ENCODE data around the gene RBM18. TPM values are rescaled to one million over a fixed set of nuclear protein-coding genes. Genes with fewer than 3 reads are reported as not detected.

RBM18 gene
- polyA plus RNA-seq, 3 donors: 30.7 to 33.1 (median 32.3) TPM

DNA sequence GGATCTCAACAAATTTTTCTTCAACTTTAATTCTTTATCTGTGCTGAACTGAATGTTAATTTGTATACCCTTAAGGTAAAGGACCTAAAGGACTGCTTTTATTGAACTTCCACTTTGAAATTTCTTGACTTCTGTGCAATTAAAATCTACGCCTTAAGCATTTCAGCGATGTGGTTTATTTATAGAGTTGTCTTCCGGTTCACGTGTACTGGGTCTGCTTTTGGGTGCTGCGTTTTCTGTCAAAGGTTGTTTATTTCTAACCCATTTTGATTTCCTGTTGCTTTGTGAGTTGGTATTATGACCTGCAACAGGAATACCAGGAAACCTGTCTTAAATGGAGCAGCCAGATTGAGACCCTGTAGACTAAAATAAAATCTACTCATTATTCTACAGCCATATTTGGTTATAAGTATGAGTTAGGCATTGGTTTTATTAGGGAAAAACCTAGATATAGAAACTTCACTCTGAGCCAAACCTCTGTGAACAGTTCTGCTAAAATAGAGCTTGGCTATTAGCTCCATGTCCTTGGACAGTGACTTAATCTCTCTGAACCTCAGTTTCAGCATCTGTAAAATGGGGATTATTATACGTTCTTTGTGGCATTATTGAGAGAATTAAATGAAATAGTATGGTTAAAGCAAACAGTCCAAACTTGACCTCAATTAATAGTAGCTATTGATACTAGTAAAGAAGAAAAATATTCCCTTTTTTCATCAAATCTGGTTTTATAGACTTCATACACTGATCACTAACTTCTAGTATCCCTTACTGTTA is 3.6 kb upstream of the RBM18 start:
- DNase-seq (ENCODE audit: extremely low read depth in 1 of 11, low read depth in 9 of 11, low spot score in 4 of 11): no peak

DNA sequence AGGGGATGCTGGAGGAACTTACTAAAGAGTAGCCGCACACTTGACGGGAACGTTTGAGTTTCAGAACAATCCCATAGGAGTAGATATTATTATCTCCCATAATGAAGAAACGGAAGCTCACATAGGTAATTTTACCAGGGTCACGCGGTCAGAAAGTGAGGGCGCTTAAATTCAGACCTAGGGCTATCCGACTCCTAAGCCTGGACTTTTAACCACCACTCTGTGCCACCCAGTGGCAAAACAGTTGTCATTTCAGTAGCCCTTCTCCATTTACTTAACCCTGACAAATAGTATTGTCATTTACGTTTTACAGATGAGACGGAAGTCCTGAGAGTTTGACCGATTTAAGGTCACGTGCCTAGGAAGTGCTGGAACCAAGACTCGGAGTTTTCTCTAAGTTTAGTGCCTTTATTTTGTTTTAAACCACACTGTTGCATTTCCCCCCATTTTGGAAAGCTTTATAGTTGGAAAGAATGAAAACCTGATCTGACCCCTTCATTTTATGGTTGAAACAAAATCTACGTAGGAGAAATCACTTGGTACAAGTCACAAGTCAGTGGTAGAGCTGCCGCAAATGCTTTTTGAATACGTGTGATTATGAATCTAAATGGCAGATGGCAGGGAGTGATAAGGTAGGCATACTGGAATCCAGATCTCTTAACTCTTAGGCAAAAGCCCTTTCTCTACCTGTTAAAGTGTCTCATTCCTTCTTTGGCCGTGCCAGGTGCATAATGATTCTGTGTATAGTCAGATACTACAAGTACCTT is 692 bp upstream of the RBM18 start:
- peak in 2 of 11 donors; percentile 17 to 24 for DNase-seq (ENCODE audit: extremely low read depth in 1 of 11, low read depth in 9 of 11, low spot score in 4 of 11)

DNA sequence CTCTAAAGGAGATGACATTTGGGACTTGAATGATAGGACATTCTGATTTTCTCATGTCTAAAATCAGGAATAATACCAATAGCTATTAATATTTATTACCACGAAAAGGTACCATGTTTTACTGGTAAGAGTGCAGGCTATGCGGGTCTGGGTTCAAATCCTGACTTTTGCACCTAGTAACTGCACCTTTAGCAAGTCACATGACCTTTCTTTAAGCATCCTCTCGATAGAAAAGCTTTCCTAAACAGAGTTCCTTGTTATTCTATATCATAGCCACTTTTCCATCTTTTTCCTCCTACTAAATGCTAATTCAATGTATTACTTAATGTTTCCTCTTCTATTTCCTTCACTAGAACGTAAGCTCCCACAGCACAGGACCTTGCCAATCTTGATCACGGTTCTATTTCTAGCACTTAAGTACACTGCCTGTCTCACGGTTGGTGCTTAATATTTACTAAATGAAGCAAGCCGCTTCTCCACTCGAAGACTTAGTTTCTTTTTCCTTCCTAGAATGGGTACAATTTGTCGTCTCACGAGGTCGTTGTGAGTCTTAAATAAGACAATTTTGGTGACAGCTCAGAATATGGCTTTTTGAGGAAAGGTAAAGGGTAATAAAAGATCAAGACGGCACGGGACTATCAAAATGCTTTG is 816 bp downstream of the RBM18 start:
- DNase-seq (ENCODE audit: extremely low read depth in 1 of 11, low read depth in 9 of 11, low spot score in 4 of 11): peak in 1 of 11 donors; percentile 3

DNA sequence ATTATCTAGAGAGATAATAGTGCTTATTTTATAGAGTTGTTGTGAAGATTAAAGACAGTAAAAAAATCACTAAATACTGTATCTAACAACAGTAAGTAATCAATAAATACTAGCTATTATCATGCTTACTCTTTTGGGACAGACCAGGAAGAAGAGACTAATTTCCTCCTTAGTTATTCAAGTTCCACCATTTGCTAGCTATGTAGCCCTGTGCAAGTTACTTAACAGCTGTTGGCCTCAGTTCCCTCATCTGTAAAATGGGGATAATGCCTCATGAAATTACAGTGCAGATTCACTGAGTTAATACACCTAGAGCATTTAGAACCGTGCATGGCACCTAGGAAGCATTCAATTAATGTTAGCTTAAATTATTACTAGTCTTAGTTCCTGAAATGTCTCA is 2.6 kb downstream of the RBM18 start:
- no peak for DNase-seq (ENCODE audit: extremely low read depth in 1 of 11, low read depth in 9 of 11, low spot score in 4 of 11)

DNA sequence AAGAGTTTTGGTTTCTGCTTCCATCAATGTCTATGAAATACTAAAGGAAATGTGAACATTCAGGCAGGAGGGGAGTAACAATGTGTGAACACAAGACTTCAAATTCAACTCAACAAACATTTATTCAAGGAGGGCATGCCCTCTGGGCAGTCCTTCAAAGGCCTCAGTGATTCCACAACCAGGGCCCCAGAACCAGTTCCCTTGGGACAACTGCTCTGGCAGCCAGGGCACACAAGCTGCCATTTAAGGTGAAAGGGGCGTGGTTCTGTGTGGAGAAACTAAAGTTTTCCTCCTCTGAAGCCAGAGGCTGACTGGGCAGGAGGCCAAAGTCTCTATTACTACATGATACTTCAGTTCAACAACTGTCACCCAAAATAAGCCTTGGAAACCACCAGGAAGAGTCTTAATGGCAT is 3.2 kb downstream of the RBM18 start:
- DNase-seq (ENCODE audit: extremely low read depth in 1 of 11, low read depth in 9 of 11, low spot score in 4 of 11): no peak

DNA sequence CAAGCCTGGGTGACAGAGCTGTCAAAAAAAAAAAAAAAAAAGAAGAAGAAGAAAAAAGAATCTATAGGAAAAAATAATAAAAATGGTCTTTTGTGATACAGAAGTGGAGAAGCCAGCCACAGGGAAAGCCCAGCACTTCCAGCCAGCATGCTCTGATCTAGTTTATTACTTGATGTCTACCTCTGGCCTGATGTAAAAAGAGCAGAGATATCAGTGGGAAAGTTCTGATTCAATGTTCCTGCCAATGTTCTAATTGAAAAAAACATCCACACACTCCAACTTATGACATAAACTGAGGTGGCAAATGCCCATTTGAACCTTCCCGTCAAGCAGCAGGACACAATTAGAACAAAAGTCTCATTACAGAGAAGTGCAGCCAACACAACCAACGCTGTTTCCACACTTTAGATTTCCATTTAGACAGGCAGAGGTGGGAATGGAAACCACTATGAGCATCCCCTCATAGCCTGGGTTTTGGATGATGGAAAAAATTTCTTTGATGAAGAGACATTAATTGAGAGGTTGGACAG is 5.7 kb downstream of the RBM18 start:
- no peak for DNase-seq (ENCODE audit: extremely low read depth in 1 of 11, low read depth in 9 of 11, low spot score in 4 of 11)

DNA sequence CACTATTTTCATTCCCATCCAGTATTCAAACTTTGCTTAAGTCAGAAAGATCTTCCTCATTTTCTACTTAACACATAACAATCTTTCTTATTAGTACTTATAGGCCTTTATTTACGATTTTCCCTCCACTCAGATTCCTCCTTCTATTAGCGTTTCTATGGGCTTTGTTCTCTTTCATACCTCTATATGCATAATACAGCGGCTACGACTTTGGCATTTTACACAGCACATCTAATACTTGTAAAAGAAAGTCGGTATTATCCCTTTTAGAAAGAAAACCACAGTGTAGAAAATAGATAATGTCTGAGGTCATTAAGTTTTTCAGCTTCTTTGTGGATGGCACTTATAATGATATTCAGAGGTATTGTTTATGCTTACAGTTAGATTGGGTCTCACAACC is 8.4 kb downstream of the RBM18 start:
- DNase-seq (ENCODE audit: extremely low read depth in 1 of 11, low read depth in 9 of 11, low spot score in 4 of 11): no peak

DNA sequence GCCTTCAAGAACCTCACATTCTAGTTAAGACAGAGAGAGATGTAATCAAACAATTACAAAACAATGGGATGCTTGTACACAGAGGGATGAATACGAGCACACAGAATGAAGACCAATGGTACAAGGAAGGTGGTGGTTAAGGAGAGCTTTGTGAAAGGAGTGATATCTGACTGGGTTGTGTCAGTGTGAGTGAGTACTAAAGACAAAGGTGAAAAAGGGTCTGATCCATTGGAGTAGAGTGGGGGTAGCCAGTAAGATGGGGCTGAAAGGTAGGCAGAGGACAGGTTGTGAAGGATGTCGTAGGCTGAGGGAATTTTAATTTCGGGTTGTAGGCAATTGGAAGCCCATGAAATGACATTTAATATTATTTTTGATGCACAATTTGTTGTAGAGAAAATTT is 9.9 kb downstream of the RBM18 start:
- no peak for DNase-seq (ENCODE audit: extremely low read depth in 1 of 11, low read depth in 9 of 11, low spot score in 4 of 11)

DNA sequence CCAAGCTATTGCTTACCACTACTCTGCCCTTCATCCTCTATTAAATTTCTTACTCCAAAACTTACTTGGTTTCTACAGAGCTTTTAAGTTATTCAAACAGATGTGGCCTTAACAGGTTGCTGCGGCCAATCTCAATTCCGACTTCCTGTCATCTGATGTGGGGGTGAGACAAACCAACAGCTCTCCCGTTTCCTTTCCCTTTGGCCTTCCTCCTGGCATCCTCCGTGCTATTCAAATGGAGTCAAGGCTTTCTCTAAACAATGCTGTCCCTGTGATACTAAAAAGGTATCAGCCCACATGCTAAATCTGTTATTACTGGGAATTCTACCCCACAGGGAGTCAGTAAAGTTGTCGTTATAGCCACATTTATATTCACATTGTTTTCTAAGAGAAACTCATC is 11.8 kb downstream of the RBM18 start:
- DNase-seq (ENCODE audit: extremely low read depth in 1 of 11, low read depth in 9 of 11, low spot score in 4 of 11): no peak

DNA sequence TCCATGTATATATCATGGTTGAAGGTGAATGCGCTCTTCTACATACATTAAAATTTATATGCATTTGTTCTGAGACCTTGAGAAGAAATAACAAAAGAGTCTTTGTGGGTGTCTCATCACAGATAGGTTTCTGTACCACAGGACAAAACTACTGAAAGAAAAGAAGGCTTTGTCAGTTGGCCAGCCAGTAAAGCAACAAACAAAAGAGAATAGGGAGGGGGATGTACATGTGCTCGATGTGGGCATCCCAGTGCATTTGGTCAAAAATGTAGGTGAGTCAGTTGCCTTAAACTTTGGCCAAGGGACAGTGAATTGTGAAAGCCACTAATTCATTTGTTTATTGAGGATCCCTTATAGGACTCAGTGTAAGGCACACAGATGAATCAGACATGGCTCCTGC is 13.3 kb downstream of the RBM18 start:
- DNase-seq (ENCODE audit: extremely low read depth in 1 of 11, low read depth in 9 of 11, low spot score in 4 of 11): no peak

DNA sequence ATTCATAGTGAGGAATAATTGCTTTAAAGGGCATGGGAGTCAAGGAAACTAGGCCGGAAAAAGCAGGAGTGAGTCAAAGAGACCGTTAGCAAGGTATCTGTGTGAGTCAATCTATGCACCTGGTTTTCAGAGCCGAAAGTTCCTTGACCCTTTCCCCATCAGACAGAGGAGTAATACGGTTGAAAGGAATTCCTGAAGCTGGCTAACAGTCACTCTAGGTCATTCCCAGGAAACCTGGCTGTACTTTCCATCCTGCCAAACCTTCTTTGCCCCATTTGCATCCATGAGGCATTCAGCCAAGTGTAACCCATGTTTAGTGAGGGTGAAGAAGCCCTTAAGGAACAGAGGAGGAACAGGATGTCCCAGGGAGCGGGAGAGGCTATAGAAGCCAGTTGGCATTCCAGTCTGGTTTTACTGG is 16.2 kb downstream of the RBM18 start:
- DNase-seq (ENCODE audit: extremely low read depth in 1 of 11, low read depth in 9 of 11, low spot score in 4 of 11): no peak

DNA sequence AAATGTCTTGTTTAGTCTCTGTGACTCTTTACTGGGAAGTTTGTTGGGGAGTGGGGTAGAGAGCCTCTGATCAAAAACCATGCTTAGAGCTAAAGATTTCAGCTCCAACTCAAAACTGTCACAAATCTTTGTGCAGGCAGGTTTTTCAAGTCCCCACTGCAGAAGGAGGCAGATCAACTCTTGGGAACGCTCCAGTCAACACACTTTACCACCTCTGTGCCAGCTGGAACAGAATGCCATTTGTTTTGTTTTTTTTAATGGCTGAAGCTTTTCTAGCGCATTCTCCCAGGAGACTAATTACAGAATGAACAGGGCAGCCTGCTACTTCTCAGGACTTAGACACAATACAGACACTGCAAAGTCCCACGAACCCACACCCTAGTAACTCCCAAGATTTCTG is 18.0 kb downstream of the RBM18 start:
- DNase-seq (ENCODE audit: extremely low read depth in 1 of 11, low read depth in 9 of 11, low spot score in 4 of 11): no peak

DNA sequence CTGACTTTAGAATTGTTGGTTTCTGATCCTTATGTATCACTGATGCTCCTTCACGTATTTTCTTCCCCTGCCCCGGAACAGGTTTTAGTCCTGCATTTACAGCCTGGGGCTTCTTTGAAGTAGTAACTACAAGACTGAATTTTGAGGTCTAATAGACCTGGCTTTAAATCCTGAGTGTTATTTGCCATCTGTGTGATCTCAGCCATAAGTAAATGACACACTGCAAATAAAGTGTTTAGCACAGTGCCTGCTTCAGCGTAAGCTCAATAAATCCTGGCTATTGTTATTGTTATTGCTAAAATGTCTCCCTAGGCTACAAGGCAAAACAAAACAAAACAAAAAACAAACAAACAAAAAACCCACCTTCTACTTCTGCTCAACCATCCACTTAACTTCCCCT is 20.3 kb downstream of the RBM18 start:
- DNase-seq (ENCODE audit: extremely low read depth in 1 of 11, low read depth in 9 of 11, low spot score in 4 of 11): no peak

DNA sequence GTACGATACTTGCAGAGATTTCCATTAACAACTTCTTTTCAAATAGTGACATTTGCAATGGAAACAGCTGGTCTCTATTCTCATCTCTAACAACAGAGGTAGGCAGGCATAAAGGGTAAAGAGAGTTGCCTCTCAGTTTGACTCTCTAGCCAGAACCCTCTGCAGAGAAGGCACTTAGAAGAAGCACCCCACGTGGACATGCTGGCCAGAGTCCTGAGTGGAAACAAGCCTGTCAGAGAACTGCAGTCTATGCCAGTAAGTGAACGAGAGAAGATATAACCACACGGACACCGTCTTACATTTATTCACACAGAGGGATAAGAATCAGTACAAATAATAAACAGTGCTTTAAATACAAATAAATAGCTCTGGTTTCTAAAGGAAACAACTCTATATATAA is 24.9 kb downstream of the RBM18 start:
- DNase-seq (ENCODE audit: extremely low read depth in 1 of 11, low read depth in 9 of 11, low spot score in 4 of 11): no peak

DNA sequence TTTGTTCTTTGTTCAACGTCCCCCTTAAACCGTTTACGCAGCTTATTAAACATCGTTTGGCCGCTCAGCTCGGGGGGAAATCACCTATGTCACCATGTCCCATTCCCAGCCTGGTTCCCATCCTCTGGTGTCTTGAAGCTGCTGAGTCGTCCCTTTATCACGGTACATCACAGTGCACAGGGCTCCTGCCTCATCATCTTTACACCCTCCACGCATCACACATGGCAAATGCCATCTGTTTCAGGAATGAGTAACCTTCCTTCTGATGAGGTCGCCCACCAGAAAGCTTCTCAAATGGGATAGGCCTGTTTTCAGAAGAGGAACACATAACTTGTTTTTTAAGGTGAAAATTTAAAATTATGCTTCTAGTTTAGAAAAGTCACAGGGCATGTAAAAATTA is 28.0 kb downstream of the RBM18 start:
- no peak for DNase-seq (ENCODE audit: extremely low read depth in 1 of 11, low read depth in 9 of 11, low spot score in 4 of 11)

DNA sequence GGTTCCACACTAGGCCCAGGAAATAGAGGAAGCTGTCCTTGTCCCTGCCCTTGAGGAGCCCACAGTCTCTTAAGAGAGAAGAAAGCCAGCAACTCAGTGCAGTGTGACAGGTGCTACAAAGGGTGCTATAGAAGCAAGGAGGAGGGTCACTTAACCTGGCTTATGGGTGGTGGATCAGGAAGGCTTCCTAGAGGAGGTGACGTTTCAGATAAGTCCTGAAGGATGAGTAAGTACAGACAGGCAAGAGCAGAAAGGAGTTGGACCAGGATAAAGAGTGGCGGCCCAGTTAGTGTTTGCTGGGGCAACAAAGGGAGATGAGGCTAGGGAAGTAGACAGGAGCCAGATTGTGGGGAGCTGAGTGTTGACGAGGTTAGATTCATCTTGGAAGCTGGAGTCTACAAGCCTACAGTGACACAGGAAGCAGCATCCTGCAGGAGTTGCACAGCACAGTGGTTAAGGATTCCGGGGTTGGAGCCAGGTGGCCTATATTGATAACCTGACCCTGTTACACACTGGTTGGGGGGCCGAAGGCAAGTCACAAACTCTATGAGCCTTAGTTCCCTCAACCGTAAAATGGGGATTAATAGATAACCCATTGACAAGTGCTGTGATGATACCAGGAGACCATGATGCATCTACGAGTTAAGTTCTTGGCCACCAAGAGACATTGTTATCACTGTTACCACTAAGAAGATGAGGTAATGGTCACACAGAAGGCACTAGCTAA is 30.5 kb downstream of the RBM18 start:
- DNase-seq (ENCODE audit: extremely low read depth in 1 of 11, low read depth in 9 of 11, low spot score in 4 of 11): no peak

DNA sequence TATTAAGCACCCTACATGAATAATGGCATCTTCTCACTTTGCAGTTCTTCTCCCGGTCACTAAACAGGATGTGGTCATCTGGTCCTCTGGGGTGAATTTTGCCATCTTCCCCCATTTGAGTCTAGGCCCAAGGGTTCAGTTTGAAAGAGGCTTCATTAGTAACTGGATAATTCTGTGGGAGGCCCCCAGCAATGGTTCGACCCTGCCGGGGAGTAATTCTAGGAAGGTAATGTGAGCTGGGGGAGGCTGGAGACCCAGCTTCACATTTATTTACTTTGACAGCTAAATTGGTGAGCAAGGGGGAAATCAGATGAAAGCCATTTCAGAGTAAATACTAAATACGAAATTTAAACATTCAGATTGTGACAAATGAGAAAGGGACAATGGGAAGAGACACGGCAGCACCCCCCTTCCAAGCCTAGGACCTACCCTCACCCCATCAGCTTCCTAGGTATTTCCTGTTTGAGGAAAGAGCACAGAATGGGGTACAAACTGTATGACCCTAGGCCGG is 31.8 kb downstream of the RBM18 start:
- DNase-seq (ENCODE audit: extremely low read depth in 1 of 11, low read depth in 9 of 11, low spot score in 4 of 11): no peak

DNA sequence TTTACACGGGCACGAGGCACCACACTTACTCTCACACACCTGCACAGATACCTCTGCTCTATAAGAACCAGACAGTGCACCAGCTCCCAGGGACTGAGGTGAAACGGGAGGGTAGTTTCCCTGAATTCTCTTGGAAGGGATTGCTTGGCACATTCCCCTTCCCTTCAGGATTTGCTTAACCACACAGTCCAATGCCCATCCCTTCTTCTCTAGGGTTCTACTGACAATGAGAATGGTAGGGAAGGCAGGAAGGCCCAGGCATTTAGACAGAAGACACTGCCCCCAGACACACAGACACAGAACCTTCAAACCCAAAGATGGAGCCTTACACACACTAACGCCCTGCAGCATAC is 35.2 kb downstream of the RBM18 start:
- no peak for DNase-seq (ENCODE audit: extremely low read depth in 1 of 11, low read depth in 9 of 11, low spot score in 4 of 11)

All from renal cortex interstitium (tissue), 11 donors.